Esophagus muscularis mucosa (tissue), 3 donors: ENCODE results near the gene LRRC4.

Experiments
- POLR2A ChIP-seq: fragments of 450-650 bp; IDR thresholded peaks from one replicate; pipeline ENCODE4 v1.6.1; 2017; ENCODE audit warnings: antibody characterized with exemption, moderate library complexity, mild to moderate bottlenecking, low read depth
- POLR2AphosphoS5 ChIP-seq, 2 donors: sonication (generic); formaldehyde crosslinking; IDR thresholded peaks; one replicate each; pipeline ENCODE4 v1.6.1; 2017; ENCODE audit warnings: antibody characterized with exemption in 2 of 2
- TF ChIP-seq, protein P1 (sequence below), 3 experiments: fragments of 200-600 bp in 2 of 3; fragments of 450-650 bp in 1 of 3; sonication (generic) in 2 of 3; IDR thresholded peaks; one replicate each; pipeline ENCODE4 v1.5.1; 2017 to 2019; ENCODE audit warnings: antibody characterized with exemption in 3 of 3, mild to moderate bottlenecking in 2 of 3, moderate library complexity in 1 of 3

DNA sequence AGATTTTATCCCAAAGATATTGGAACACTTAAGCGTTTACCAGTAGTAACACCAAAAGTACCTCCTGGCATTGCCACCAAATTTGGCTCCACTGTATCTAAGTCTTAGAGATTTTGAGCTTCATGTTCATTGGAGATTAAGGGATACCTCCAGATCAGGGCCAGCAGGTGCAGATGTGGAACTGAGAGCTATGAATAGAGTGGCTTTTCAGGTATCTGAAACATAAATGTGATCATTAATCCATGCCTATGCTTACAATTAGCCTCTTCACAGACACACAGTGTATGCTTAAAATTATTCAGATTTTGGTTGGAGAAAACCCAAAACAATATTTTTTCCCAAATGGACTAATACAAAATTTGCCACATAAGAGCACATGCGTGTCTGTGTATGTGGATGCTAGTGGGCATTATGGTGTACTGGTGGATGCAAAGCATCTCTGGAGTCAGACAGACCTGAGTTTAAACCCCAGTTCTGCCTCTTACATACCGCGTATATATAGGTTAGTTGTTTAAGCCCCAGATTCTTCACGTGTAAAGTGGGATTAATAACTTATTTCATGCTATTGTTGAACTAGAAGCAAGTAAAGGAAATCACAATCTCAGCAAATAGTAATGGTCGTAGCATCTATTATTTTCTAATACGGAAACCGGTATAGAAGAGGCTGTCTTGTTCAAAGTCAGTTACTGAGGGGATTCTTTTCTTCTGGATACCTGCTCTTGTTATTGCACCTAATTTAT is 6.8 kb upstream of the LRRC4 start:
- TF ChIP-seq, protein P1, sequence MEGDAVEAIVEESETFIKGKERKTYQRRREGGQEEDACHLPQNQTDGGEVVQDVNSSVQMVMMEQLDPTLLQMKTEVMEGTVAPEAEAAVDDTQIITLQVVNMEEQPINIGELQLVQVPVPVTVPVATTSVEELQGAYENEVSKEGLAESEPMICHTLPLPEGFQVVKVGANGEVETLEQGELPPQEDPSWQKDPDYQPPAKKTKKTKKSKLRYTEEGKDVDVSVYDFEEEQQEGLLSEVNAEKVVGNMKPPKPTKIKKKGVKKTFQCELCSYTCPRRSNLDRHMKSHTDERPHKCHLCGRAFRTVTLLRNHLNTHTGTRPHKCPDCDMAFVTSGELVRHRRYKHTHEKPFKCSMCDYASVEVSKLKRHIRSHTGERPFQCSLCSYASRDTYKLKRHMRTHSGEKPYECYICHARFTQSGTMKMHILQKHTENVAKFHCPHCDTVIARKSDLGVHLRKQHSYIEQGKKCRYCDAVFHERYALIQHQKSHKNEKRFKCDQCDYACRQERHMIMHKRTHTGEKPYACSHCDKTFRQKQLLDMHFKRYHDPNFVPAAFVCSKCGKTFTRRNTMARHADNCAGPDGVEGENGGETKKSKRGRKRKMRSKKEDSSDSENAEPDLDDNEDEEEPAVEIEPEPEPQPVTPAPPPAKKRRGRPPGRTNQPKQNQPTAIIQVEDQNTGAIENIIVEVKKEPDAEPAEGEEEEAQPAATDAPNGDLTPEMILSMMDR (IDR thresholded peaks at IDR 0.05): no peak
- TF ChIP-seq POLR2AphosphoS5 (IDR thresholded peaks at IDR 0.05): no peak
- TF ChIP-seq POLR2A: no peak
